ENCODE measurements around the gene PYGB.

The PYGB gene

GRCh38 chr20:25216199-25216945, 31.5 kb upstream of the PYGB start:
- DNase-seq (ENCODE audit: low read depth), result no peak

- no peak for DNase-seq (ENCODE audit: low read depth)
These were observed 30.4 kb upstream of the PYGB start for GRCh38 chr20:25217161-25218108.

- no peak for DNase-seq (ENCODE audit: low read depth)
These were observed 29.8 kb upstream of the PYGB start for GRCh38 chr20:25218109-25218486.

- no peak for DNase-seq (ENCODE audit: low read depth)
These were observed 29.4 kb upstream of the PYGB start for GRCh38 chr20:25218492-25218891.

GRCh38 chr20:25219365-25219764, 28.5 kb upstream of the PYGB start:
- DNase-seq (ENCODE audit: low read depth), result no peak

- DNase-seq (ENCODE audit: low read depth), result no peak
These were observed 27.7 kb upstream of the PYGB start for GRCh38 chr20:25220021-25220730.

GRCh38 chr20:25220810-25221591, 26.9 kb upstream of the PYGB start:
- no peak for DNase-seq (ENCODE audit: low read depth)

- DNase-seq (ENCODE audit: low read depth), result no peak
These were observed 26.1 kb upstream of the PYGB start for GRCh38 chr20:25221592-25222460.

- no peak for DNase-seq (ENCODE audit: low read depth)
These were observed 25.3 kb upstream of the PYGB start for GRCh38 chr20:25222461-25223178.

- DNase-seq (ENCODE audit: low read depth), result peak; percentile 9
These were observed 24.7 kb upstream of the PYGB start for GRCh38 chr20:25223179-25223661.

- DNase-seq (ENCODE audit: low read depth), result no peak
These were observed 23.8 kb upstream of the PYGB start for GRCh38 chr20:25223765-25224720.

- DNase-seq (ENCODE audit: low read depth), result no peak
These were observed 22.9 kb upstream of the PYGB start for GRCh38 chr20:25224941-25225340.

GRCh38 chr20:25225642-25226432, 22.0 kb upstream of the PYGB start:
- DNase-seq (ENCODE audit: low read depth), result no peak

GRCh38 chr20:25226433-25227316, 21.2 kb upstream of the PYGB start:
- no peak for DNase-seq (ENCODE audit: low read depth)

- DNase-seq (ENCODE audit: low read depth), result no peak
These were observed 20.5 kb upstream of the PYGB start for GRCh38 chr20:25227317-25227831.

GRCh38 chr20:25229486-25230165, 18.3 kb upstream of the PYGB start:
- no peak for DNase-seq (ENCODE audit: low read depth)

Measured in stimulated activated CD8-positive, alpha-beta memory T cell treated with anti-CD3 and anti-CD28 coated beads, Interleukin-7, amount 100 ng/mL, for 24 hours (primary cell).